AML-193 (cell line): ENCODE measurements around the gene RFTN1.
"Not testable (repeated sequence)": the region's sequence is repeated elsewhere in the genome, so short reads cannot be mapped to it uniquely, and the experiment has no call there.

Experiments used
- DNase-seq, 2 experiments: peaks; one replicate each; lab custom pipeline; 2025; lab: John Stamatoyannopoulos, UW

The RFTN1 gene

DNA sequence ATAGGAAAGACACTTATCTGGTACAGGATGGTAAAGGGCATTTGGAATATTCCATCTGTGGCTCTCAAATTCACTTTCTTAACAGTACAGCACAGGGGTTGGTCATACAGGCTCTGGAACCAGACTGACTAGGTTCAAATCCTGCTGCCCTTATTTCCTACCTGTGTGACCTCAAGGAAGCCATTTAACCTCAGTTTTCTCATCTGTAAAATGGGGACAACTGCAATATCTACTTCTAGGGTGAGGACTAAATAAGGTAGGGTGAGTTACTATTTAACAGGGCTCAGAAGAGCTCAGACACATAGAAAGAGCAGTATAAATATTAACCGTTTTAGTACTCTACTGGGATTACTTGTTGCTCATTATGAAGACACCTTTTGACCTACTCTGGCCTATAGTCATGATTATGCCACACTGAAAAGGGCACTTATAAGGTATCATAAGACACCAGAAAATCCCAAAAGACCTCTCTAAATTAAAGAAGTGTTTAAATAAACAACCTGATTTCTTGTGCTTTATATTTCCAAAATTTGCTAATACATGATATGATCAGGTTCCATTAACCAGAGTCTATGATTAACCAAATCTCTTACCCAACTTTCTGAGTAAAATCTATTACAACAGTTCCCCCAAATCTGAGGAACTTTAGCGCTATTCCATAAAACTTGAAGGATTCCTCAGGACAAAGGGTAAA, 6.5 kb downstream of the RFTN1 start:
- no peak for DNase-seq

DNA sequence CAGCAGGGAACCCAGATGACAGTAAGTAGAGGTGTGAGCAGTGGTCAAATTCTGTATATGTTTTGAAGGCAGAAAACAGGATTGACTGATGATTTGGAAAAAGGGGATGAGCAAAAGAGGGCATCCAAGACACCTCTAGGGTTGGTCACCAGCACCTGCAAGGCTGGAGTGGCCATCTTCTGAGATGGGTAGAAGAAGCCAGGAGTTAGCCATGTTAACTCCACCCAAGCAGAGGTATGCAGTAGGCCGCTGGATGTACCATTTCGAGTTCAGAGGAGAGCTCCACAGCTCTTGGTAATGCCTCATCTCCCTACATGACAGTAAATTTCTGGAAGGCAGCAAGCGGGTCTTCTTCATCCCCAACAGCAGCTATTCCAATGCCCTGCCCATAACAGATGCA, 7.0 kb downstream of the RFTN1 start:
- no peak for DNase-seq

DNA sequence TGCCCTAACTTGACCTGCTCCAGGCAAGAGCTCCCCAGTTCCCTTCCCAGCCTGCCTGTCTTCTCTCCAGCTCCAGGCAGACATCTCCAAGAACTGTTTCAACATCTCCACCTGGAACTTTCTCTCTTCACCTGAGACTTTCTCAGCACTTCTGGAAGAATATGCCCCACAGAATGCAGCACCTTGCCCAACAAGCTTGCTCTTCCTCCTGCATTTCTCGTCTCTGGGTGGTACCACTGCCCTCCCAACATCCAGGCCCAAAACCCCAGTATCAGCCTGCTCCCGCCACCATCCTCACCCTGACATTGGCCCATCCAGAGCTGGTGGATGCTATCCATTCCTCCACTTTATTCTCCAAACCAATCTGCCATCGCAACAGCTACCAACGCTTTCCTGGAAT, 8.8 kb downstream of the RFTN1 start:
- no peak for DNase-seq

DNA sequence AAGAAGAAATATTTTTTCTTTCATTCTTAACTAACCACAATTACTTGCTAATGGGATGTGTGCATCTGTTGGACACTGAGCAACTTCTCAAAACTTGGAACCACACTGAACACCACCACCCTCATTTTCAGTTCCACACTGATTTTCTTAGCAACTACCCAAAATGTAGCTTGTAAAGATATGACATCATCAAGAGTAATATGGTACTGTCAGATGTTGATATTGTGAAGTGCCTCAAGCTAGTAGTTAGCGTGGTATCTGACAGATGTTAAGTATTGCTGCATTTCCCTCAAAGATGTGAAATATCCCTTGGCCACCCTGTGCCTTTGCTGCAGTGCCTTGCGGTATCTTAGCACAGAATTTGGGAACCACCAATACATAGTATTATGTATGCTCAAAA, 9.3 kb downstream of the RFTN1 start:
- DNase-seq = peak; percentile 36 to 49

DNA sequence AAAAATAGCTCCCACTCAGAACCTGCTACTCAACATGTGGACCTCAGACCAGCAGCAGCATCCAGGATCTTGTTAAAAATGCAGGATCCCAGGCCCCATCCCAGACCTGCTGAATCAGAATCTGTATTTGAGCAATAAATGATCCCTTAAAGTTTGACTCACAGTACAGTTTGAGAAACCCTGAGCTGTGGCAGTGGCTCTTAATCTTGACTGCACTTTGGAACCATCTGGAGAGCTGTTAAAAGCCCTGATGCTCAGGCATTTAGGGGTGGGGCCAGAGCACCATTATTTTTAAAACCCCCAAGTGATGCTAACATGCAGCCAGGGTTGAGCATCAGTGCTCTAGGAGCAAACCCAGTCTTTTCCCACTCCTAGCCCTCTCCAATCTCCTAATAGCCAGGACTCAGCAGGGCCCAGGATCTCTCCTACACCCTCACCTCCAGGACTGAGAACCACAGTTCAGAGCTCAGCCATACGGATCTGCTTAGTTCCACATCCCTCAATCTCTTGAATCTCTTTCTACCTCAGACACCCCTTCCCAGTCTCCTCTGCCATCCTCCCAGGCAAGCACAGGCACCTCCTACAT, 10.2 kb downstream of the RFTN1 start:
- DNase-seq = no peak

DNA sequence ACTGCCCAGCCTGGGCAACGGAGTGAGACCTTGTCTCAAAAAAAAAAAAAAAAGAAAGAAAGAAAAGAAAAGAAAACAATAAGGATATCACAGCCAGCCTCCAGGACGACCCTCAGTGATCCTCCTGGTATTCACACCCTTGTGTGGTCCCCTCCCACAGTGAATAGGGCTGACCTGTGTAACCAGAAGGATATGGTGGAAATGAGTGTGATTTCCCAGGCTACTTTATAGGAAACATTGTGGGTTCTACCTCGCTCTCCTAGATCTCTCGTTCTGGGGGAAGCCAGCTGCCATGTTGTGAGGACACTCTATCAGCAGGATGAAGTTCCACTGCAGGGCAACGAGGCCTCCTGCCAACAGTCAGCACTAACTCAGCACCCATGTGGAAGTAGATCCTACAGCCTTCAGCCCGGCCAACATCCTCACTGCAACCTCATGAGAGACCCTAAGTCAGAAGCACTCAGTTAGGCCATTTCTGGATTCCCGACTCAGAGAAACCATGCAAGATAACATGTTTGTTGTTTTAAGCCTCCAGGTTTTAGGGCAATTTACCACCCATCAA, 11.1 kb downstream of the RFTN1 start:
- DNase-seq = no peak

DNA sequence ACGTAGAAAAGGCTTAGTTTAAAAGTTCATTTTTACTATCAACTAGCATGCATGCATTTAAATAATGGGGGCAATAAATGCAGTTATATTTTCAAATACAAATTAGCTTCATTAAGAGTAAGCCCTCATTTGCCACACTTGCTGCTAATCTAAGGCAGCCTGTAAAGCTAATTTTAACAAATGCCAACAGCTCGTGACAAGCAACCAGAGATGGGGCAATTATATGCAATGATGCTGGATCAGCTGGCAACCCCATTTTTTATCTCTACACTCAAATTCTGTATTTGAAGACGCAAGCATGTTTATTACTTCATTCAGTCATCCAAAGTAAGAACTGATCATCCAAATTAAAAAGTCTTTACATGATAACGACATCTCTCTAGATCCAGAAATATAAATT, 12.1 kb downstream of the RFTN1 start:
- DNase-seq = no peak

DNA sequence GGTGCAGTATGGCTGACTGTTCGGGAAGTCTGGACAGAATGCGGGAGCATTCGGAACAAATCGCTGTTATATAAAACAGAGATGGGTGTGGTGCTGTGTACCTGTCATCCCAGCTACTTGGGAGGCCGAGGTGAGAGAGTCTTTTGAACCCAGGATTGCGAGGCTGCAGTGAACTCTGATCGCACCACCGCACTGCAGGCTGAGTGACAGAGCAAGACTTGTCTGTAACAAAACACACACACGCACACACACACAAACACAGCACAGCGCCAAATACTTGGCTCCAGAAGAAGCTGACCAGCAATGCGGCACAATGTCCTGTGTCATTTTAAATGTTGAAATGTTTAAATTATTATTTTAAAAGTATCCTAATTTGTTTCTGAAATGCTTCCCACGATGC, 12.6 kb downstream of the RFTN1 start:
- no peak for DNase-seq

DNA sequence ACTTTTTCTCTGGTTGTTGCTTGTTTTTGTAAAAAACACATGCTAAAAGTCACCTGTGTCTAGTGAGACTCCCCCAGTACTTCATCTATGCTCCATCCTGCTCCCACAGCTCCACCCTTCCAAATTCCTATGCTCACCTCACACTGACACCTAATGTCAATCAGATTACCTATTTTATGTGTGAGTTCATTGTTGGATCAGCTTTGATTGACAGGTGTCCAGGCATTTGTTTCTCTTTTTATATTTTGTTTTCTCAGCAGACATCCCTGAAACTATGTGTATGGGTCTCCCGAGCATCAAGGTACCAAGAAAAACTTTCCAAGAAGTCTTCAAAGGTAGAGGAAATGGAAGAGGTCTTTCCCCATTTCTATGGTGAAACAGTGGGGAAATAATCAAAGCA, 13.4 kb downstream of the RFTN1 start:
- no peak for DNase-seq

DNA sequence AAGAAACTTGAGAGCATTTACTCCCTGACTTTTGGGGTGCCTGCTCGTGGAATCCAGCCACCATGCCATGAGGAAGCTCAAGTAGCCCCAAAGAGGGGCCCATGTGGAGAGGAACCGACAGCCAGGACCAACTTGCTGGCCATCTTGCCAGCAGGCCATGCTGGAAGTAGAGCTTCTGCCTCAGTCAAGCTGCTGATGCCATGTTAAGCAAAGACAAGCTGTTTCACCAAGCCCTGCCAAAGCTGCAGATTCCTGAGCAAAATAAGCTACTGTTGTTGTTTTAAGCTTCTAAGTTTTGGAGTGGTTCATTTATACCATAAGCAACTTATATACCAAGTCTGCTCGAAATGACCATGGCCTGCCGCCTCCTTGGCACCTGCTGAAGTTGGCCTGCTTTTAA, 14.1 kb downstream of the RFTN1 start:
- DNase-seq = no peak

DNA sequence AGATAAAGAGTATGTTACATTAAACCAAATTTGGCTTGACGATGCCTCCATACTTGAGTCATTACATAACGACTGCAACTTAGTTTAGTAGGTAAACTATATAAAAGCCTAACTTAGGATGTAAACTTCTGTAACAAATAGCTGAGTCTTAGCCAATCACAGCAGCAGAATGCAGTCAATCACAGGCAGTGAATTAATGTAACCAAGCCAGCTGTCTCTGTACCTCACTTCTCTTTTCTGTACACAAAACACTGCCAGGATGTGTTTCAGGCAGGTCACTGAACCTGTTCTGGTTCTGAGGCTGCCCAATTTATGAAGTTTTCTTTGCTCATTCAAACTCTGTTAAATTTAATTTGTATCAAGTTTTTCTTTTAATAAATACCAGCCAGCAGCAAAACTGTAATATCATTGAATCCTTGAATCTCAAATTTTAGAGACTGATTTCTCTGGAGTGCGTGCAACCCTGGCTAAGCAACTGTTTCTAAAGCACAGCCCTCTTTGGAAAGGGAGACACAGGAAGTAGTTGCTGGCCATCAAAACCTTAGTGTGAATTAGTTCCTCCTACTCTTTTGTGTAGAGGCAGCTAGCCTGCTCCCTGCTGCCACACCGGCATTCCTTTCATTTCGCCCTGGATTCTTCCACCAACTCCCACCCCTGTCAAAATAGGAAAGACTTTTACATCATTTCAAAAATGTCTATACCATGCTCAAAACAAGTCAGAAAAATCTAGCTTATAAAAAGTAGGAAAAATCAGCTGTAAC, 15.2 kb downstream of the RFTN1 start:
- DNase-seq = peak in 1 of 2 experiments; percentile 11

DNA sequence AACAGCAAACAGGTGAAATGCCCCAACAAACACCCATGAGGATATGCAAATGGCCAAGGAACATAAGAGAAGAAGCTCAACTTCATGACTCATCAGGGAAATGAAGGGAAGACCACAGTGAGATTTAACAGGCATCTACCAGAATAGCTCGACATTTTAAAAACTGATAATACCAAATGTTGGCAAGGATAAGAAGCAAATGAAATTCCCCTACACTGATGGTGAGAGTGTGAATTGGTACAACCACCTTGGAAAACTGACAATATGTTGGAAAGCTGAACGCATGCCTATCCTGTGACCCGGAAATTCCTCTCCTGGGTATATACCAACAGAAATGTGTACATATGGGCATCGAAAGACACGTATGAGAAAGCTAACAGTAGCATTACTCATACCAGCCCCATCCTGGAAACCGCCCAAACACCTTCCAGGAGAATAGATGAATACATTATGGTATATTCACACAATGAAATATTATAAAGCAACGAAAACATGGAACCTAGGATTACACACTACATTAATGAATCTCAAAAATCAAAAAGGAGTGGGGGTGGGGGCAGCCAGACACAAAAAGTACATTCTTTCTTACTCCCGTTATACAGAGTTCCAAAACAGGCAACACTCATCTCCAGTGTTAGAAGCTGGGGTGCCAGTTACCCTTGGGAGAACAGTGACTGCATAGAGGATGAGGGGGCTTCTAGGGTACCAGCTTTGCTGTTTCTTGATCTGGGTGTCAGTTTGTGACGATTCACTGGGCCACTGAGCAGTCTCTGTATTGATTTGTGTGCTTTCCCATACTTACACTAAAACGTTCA, 16.9 kb downstream of the RFTN1 start:
- DNase-seq = no peak

DNA sequence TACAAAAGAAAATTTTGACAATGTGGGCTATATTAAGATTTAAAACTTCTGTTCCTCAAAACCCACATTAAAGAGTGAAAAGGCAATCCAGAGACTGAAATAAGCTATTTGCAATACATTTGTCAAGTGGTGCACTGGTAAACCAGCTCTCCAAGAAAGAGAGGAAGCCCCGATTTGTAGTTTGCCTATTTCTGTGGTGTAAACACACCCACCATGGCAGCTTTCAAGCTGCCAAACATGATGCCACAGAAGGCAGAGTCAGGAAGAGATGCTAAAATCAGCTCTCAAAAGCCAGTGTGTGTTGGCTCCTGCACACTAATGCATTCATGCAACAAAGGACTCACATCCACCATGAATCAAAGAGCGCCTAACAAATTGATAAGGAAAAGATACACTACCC, 17.5 kb downstream of the RFTN1 start:
- no peak for DNase-seq

DNA sequence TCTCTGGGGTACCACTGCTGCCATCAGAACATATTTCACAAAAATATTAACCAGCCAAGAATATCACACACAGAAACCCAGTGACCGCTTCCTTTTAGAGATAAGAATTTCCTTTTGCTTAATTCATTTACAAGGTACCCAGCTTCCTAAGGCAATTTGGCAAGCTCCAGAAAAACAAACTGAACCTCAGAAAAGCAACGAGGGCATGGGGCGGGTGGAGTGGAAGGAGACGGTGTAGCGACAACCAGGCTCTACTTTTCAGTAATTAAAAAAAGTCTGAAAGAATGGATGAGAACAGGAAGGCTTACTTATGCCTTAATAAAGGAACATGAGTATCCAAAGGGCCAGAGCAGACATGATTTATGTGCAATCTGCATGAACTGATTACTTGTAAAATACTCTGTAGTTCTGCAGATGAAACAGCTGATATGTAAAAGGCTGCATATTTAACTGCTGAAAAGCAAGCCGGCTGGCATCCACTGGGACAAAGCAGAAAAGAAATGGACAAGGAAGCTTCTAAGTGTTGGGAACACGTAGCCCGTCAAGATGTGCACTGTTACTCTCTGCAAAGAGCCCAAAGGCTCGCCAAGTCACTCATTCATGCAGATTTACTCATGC, 18.6 kb downstream of the RFTN1 start:
- no peak for DNase-seq

DNA sequence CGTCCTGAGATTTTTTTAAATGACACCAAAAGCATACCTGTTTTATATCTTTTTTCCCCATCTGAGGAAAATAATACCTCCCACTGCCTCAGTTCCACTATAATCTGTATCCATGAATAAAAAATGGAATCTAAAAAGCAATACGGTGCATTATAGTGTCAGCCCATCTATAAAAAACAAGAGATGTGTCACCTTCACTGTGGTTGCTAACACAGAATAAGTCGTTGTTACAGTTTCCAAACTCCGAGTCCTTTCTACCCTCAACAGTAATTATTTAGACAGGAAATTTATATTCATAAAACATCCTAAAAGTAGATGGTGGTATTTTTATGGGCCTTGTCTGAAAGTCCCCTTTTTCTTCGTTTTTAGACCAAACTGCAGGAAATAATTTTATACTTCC, 19.4 kb downstream of the RFTN1 start:
- DNase-seq = no peak

DNA sequence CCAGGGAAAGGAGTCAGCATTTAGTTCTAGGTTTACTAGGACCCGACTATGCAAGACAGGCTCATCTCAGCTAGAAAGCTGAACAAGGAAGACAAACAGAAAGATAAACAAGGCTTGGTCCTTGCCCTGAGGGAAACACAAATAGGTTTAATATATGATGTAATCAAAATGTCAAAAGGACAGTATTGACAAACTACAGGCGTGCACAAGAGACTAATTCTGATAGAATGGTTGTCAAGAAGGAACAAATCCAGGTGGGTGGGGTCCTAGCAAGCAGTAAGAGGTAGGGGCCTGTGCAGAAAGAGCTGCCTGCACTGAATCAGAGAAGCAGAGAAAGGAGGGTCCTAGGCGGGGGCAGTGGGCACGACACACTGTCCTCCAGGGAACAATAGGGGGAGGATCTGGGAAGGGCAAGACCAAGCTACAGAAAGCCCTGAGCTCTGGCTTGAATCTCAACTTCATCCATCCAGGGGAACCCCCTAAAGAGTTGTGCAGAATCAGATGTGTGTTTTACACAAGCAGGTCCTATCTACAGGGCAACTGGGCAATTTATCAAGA, 23.4 kb downstream of the RFTN1 start:
- no peak for DNase-seq

DNA sequence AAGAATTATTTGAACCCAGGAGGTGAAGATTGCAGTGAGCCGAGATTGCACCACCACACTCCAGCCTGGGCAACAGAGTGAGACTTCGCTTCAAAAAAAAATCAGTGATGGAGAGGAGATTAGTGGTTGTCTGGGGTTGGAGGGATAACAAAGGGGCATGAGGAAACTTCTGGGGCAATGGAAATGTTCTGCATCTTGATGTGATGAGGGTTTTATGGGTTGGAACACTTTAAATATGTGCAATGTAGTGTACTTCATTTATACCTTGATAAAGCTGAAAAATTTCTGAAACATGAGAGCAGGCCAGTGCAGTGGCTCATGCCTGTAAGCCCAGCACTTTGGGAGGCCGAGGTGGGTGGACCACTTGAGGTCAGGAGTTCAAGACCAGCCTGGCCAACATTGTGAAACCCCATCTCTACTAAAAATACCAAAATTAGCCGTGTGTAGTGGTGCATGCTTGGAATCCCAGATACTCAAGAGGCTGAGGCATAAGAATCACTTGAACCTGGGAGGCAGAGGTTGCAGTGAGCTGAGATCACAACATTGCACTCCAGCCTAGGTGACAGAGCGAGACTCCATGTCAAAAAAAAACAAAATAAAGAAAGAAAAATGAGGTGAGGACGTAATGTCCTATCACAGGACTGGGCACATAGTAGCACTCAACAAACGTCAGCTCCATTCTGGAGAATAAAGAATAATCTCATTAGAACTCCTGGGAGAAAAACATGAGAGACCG, 24.0 kb downstream of the RFTN1 start:
- DNase-seq = not testable (repeated sequence)

DNA sequence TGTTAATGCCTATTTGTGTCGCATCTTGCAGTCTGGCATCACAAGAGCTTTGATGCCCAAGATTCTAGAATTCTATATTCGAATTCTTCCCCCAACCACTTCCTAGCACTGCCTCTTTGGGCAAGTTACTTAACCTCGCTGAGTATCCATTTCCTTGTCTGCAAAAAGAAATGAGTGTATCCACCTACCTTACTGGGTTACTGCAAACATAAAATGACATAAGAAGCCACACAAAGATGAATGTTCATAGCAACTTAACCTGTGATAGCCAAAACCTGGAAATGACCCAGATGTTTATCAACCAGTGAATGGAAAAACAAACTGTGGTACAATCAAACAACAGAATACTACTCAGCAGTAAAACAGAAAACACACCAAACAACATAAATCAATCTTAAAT, 24.9 kb downstream of the RFTN1 start:
- DNase-seq = no peak

DNA sequence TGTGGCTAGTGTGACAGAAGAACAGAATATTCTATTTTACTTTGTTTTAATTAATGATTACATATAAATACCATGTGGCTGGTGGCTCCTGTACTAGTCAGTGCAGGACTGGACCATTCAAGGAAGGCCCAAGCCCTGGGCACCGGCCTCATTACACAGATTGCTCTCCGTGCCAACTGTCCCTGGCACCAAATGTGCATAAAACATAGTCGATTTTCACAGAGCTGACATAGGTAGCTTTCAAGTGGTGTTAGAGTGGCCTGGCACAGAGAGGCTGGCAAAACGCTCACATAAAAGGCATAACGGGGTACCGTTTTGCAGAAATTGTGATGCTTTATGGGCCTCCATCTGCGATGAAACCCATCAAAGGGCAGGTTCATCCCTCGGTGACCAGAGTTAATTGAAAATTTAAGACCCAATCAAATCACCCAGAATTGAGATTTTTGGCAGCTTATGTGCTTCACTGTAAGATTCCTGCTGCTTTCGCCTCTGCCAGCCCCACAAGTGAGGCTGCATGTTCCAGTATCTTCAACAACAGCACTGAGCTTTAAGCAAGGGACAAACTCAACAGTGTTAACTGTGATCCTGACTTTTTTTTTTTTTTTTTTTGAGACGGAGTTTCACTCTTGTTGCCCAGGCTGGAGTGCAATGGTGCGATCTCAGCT, 25.9 kb downstream of the RFTN1 start:
- DNase-seq = no peak

DNA sequence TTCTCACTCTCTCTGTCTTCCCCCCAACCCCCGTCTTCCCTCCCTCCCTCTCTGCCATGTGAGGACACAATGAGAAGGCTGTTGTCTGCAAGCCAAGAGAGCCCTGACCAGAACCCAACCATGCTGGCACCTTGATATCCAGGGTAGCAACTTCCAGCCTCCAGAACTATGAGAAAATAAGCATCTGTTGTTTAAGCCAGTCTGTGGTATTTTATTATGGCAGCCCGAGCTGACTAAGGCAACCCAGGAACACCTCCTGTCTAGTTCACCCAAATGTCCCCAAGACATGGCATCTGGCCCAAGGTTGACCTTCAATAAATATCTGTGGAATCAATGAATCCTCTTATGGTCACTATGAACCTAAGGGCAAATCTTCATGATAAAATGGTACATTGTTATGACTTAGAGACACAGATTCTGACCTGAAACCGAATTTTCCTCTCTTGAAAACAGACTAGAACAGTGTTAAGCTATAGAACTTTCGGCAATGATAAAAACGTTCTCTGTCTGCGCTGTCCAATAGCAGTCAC, 26.5 kb downstream of the RFTN1 start:
- DNase-seq = no peak
